Hematopoietic multipotent progenitor cell treated with erythropoietin and hydrocortisone succinate and interleukin-3 and kit ligand, for 8 days (in vitro differentiated cells): ENCODE measurements around the gene TMEM219.
A peak's percentile ranks its signal among the peaks of the same experiment; 100 is the strongest.
"Not testable (repeated sequence)": the region's sequence is repeated elsewhere in the genome, so short reads cannot be mapped to it uniquely, and the experiment has no call there.

Source experiments
- DNase-seq: peaks from one replicate; pipeline ENCODE4 v3.0.0-alpha.2; 2015

TMEM219 gene

GRCh38 chr16:29996766-29997250 lies 34.9 kb downstream of the TMEM219 start:
- DNase-seq, result peak; percentile 22

GRCh38 chr16:29999605-30000004 lies 37.7 kb downstream of the TMEM219 start:
- no peak for DNase-seq

GRCh38 chr16:30000735-30001631 lies 39.1 kb downstream of the TMEM219 start:
- no peak for DNase-seq

- no peak for DNase-seq
Measured at GRCh38 chr16:30002614-30003346, 40.9 kb downstream of the TMEM219 start.

- DNase-seq, result no peak
Measured at GRCh38 chr16:30003670-30004423, 42.0 kb downstream of the TMEM219 start.

GRCh38 chr16:30004424-30004776 lies 42.5 kb downstream of the TMEM219 start:
- no peak for DNase-seq

GRCh38 chr16:30004811-30005242 lies 42.9 kb downstream of the TMEM219 start:
- DNase-seq, result no peak

GRCh38 chr16:30005341-30006094 lies 43.6 kb downstream of the TMEM219 start:
- DNase-seq, result peak; percentile 53

- no peak for DNase-seq
Measured at GRCh38 chr16:30006095-30006473, 44.2 kb downstream of the TMEM219 start.

- DNase-seq, result no peak
Measured at GRCh38 chr16:30006659-30007377, 44.9 kb downstream of the TMEM219 start.

GRCh38 chr16:30007378-30007895 lies 45.6 kb downstream of the TMEM219 start:
- no peak for DNase-seq

- no peak for DNase-seq
Measured at GRCh38 chr16:30009085-30009862, 47.4 kb downstream of the TMEM219 start.

- DNase-seq, result no peak
Measured at GRCh38 chr16:30009990-30010843, 48.3 kb downstream of the TMEM219 start.

- DNase-seq, result no peak
Measured at GRCh38 chr16:30010844-30011713, 49.2 kb downstream of the TMEM219 start, which contains the start of gene DOC2A. Gene DOC2A (minus strand): TSS chr16:30011027. CDS start chr16:30010222, 805 bp downstream.

GRCh38 chr16:30011714-30012504 lies 50.0 kb downstream of the TMEM219 start:
- no peak for DNase-seq

GRCh38 chr16:30012598-30012997 lies 50.7 kb downstream of the TMEM219 start:
- not testable (repeated sequence) for DNase-seq

GRCh38 chr16:30015450-30015849 lies 53.6 kb downstream of the TMEM219 start:
- not testable (repeated sequence) for DNase-seq
